Stimulated activated CD8-positive, alpha-beta memory T cell treated with anti-CD3 and anti-CD28 coated beads, Interleukin-15, amount 100 ng/mL, for 24 hours (primary cell): Measurements from ENCODE around the gene BRD3OS.
A peak's percentile ranks its signal among the peaks of the same experiment; 100 is the strongest.

Experiments
- DNase-seq: peaks from one replicate; pipeline ENCODE4 v3.0.0-alpha.2; 2020; ENCODE audit warnings: low read depth

Gene BRD3OS, protein sequence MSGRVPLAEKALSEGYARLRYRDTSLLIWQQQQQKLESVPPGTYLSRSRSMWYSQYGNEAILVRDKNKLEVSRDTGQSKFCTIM

DNA sequence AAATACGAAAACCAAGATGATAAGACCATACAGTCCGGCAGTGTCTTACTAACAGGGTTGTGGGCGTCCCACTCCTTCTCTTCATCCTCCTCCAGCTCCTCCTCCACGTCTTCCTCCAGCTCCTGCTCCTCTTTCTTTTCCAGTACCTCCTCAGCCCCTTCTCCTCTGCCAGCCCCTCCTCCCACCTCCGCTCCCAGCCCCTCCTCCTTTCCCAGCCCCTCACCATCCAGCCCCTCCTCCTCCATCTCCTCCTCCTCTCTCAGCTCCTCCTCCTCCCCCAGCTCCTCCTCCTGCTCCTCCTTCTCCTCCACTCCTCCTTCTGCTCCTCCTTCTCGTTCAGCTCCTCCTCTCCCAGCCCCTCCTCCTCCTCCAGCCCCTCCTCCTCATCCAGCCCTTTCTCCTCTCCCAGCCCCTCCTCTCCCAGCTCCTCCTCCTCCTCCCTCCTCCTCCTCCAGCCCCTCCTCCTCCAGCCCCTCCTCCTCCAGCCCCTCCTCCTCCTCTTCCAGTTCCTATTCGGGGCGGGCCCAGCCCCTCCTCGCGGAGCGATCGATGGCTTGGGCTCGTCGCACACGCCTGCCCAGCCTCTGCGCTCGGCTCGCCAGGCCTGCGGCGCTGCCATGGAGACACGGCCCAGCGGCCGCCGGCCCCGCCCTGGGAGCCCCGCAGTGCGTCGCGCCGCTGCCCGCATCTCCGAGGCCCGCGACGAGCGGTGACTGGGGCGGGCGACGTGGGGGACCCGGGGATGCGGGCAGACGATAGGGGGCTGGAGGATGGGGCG lies at the start of gene BRD3OS:
BRD3OS (plus strand) TSS at position 654 of the 778 bp plus-strand sequence. CDS start 1,267 bp downstream, outside the sequence.
- peak; percentile 68 for DNase-seq

DNA sequence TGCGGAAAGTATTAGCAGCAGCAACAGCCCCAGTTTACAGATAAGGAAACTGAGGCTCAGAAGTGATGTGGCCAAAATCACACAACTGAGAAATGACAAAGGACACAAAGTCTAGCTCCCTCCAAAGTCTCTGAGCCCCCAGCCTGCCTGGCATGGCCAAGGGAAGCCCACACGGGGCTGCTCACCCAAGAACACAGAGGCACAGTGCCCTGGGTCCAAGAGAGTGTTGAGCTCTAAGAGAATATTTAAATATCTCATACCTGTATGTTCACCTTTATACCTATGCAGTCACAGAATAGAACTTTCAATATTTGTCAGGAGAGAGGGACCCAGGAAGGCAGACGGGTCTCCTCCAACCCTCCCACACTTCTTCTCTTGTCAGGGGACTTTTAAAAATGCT lies 49.8 kb upstream of the BRD3OS start:
- DNase-seq: no peak

DNA sequence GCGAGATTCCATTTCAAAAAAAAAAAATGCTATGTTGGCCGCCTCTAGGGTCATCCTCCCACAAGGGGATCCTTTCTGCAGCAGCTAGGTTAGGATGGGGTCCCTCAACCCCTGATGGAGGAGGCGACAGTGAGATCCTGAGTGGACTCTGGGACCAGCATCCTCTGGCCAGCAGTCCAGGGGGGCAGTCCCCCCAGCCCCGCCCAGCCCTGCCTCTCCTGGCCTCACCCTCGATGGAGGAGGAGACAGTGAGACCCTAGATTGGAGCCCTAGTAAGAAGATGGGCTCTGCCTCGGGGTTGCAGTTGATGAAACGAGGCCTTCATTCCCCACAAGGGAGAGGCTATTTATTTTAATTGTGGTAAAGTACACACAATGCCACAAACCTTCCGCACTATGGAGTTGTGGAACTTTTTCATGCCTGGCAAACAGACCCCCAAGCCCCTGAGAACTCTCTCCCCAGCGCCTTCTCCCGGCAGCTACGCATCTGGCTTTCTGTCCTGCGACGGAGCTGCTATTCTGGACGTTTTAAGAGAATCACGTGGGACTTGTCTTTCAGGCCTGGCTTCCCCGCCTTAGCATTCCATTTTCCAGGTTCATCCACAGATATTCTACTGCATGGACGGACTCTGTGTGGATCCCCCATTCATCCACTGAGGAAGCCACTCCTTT lies 49.0 kb upstream of the BRD3OS start:
- no peak for DNase-seq

DNA sequence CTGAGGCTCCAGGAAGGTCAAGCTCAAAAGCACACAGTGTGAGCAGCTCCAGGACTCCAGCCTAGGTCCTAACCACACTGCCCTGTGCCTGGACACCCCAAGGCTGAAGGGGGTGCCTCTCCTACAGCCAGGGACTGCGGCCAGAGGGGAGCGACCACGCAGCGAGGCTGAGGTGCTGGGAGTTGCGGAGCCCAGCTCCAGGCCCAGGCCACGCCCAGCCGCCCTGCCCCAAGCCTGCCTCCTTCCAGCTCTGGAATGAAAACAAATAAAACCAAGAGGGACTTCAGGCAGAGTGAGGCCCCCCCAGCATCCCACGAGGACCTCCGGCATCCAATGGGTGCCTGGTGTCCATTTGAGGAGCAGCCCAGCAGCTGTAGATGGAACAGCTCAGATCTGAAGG lies 48.4 kb upstream of the BRD3OS start:
- DNase-seq: no peak

DNA sequence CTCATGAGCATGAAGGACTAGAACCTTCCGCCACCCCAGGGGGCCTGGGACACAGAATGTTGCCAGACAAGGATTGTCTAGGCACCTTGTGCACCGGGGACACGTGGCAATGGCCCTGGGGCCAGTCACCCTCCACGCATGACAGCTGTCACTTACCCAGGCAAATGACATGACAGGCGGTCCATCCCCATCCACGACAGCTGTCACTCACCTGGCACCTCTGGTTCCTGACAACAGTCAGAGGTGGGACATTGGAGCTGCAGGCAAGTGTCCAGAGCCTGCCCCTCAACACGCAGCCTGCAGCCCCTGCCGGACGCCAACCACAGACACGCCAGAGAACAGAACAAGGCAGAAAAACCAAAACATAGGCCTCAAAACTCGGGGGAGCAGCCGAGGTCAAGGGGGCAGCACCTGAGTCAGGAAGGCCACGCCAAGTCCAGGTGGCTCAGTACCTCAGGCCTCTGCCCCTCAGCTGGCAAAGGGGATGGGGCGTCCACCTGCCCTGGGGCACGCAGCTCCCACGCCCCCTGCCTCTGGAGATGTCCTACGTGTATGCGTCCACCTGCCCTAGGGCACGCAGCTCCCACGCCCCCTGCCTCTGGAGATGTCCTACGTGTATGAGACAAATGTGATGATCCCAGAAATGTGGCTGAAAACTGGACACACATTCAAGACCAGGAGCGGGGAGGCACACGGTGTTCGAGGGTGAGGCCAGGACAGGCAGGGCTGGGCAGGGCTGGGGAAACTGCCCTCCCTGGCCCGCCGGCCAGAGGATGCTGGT lies 47.7 kb upstream of the BRD3OS start:
- DNase-seq: no peak

DNA sequence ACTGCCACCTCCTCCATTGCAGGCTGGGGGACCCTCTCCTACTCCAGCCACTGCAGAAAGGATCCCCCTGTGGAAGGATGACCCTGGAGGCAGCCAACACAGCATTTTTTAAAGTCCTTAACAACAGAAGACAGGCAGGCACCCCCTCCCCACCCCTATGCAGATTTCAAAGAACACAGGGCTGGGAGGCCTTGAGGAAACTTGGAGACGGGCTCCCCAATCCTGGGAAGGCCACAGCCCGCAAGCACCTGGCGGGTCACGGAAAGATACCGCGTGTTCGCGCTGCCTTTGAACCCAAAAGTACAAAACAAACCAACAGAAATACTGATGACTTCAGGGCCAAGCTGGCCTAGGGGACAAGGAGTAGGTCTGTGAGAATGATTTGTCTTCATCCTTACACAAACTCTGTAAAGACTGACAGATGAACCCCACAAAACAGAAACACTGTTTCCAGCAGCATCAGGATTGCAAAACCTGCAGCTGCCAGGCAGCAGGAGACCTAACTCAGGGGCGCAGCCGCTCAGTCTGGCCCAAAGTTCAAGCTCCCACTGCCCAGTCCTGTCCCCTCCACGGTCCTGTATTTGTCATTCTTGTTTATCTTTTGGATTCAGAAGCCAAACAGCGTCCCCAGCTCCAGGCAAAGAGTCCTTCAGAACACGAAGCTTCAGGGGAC lies 46.9 kb upstream of the BRD3OS start:
- no peak for DNase-seq

DNA sequence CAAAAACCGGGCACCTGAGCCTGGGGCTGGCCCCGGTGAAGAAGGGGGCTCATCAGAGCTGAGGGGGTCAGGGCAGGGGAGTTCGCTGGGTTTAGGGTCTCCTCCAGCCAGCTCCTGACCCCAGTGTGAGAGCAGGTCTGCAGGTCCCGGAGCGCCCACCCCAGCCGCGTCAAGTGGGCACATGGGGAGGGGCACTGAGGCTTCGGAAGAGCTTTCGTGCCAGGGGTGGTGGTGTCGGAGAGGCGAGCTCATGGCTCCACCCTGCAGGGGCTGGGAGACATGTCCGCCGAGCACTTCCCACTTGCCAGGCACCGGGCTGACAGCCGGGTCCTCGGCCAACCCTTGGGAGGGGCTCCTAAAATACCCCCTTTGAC lies 46.4 kb upstream of the BRD3OS start:
- DNase-seq: no peak

DNA sequence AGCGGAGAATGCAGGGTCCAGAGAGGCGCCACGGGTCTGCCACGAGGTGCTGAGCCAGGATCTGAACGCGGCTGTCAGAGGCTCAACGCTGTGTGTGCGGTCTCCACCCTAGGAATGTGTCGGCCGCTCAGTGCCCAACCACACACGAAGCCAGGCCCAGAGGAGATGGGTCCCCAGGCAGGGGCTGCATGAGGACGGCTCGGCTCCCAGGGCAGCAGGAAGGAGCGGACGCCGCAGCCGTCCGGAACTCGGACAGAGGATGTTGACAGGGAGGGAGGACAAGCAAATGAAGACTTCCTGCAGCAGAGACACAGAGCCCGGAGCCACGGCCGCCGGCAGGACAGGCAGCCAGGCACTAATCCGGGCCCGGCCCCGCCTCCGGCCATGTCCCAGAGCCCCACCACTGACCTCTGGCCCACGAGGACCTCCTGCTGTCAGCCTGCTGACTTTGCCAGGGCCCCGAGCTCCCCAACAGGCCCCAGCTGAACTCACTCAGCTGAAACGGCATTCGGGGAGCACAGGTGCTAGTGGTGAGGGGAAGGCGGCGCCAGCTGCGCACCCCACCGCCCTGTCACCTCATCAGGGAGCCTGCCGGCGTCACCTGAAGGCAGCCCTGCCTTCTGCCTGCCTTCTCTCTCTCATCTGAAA lies 45.9 kb upstream of the BRD3OS start:
- DNase-seq: no peak

DNA sequence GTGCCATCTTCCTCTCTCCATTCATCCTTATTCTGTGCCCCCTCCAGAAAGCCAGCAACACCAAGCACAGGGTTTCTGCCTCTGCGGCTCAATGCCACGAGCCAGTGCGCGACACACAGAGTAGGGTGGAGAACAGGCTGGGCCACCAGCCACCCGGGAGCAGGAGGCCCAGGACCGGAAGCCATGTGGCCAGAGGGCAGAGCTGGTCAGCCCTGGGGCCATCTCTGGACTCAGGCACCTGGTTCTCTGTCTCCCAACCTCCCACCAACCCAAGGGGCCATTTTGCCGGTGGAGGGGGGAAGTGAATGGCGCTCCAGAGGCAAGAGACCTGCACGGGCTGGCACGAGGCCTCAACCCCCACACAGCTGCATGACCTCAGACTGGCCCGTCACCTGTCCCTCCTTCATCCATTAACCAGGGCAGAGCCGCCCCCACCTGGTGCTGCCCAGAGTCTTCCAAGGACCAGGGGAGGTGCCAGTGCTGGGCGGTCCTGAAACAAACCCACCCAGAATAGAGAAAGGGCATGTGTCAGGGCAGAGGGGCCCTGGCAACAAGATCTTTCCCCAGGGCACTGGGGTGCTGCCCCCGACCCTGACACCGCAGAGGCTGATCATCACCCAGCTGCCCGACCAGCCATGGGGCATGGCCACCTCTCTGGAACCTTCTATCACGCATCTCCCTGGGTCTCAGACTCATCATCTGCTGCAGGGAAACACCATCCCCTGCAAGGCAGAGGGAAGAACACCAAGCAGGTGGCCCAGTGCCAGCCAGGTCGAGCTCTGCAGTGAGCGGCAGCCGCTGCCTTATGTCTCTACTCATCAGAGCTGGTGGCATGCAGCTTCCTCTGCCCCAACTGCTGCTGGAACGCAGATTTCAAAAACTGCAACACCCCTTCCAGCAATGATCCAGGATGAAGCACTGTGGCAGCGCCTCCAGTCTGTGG lies 45.1 kb upstream of the BRD3OS start:
- DNase-seq: no peak

DNA sequence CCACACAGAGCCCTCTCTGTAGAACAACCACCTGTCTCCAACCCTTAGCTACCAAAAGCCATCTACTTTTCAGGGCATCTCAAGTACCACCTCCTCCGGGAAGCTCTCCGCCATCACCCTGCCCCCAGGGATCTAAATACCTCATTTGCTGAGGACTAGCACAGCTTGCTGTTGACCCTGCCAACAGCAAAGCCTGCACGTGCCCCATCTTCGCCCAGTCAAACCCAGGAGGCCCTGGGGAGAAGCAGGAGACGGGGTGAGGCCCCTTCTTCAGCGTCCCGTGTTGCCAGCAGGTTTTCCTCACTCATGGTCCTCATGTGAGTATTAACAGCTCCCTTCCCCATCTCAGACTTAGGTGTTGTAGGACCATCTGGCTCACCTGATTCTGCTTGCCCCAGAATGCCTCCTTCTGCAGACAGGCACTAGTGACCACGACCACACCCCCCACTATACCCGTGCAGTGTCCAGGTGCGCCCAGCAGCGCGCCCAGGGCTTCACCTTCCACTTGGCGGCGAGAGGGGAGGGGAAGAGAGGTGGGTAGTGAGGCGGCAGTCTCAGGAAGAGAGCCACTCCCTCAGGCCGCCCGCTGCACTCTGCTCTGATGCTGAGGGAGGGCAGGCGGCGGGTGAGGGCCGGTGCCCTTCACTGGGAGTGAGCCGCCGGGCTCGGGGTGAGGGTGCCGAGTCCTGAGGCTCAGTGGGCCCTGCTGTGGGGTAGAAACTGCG lies 44.3 kb upstream of the BRD3OS start:
- no peak for DNase-seq

DNA sequence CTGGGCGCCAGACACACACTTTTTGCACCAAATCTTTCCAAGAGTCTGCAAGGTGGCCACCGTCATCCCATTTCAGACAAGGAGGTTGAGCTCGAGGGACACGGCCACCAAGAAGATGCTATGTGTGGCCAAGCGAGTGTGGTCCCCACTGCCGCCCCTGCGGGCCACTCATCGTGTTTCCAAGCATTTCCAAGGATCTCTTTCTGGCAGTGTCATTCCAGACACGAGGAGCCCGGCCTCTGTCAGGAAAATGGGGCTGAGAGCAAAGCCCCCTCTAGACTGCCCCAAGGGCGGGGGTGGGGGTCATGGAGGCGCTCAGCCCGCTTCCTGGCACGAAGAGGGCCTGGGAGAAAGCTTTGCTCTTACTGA lies 43.7 kb upstream of the BRD3OS start:
- DNase-seq: no peak

DNA sequence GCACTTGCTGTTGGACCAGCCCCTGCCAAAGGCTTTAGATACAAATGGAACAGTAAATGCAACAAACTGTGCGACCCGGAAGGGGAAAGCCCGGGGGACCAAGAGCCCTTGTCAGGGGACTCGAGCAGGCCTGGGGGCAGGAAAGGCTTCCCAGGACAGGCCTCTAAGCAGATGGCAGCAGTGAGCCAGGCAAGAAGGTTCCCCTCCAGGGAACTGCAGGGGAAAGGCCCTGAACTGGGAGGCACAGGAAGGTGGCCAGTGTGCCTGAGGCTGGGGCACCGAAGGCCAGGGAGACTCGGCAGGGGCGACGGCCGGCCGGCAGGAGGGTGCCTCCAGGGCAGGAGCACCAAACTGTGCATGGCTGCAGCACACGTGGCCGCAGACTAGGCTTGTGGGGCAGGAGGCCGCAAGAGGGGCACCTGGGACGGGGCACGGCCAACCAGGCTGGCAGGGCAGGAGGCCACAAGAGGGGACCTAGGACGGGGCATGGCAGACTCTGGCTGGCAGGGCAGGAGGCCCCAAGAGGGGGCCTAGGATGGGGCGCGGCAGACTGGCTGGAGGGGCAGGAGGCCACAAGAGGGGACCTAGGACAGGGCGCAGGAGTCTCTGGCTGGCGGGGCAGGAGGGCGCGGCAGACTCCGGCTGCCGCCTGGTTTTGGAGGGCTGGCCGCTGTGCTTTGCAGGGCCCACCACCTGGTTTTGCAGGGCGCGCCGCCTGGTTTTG lies 43.2 kb upstream of the BRD3OS start:
- DNase-seq: no peak

DNA sequence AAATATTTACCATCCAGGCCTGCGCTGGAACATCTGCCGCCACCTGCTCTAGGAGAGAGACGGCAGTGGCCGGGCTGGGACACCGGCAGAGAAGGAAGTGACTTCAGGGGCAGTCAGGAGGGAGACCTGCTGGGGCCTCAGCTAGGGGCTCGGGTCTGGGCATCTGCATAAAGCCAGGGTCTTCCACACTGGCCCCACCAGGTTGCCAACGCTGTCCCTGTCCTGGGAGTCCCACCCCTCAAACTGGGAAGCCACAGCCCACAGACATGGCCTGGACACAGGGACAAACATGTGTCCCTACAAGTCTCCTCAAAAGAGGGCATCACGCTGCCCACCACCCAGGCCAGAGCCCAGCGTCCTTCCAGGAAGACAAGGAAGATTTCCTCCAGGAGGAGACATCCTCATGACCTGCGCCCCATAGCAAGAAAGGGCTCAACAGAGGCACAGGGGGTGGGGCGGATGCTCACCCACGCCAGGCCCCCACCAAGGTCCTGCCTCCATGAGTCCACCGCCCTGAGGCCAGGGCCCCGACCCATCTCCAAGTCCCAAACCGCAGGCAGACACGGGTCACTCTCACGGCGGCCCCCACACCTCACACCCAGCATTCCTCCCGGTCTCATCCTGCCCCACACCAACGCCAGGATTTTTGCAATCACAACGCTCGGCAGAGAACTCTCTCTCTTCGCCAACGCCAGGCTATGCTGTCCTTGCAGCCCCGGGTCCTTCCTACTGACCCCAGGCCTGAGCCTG lies 42.1 kb upstream of the BRD3OS start:
- no peak for DNase-seq

DNA sequence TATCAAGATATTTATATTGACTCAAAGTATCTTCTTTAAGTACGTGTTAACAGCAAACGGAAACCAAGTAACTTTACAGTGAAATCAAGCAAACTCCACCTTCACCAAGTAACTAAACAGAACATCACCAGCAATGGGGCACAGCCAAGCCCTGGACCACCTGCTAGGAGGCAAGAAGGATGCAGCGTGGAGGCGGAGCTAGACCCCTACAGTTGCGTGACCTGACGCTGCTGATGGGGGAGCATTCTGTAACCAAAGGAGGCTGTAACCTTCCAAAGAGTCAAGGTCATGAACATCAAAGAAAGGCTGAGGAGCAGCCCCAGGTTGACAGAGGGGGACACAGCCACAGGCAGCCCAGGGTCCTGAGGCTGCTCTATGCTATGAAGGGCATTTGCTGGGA lies 39.2 kb upstream of the BRD3OS start:
- no peak for DNase-seq

DNA sequence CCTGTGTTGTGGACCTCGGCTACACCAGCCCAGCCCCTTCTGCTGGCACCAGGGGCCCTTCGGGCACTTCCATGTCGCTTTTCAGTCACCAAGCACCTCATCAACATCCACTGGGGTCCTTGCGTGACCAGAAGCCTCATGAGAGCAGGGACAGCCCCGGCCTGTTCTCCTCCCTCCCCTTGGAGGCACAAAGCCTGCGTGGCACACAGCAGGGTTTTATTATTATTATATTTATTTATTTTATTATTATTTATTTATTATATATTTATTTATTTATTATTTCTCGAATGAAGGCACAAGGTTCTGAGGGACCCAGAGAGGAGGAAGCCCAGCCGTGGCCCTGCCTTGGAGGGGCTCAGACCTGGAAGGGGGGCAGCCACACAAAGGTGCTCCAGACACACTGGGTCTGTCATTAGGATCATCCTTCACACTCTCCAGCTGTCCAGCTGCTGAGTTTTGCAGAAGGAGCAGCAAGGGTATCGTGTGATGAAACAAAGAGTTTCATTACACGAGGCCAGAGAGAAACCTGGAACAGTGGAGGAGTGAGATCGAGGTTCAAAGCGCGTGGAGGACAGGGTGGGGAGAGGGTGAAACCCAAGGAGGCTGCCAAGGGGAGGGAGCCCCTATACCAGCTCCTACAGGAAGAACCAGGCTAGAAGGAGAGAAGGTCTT lies 38.4 kb upstream of the BRD3OS start:
- no peak for DNase-seq

DNA sequence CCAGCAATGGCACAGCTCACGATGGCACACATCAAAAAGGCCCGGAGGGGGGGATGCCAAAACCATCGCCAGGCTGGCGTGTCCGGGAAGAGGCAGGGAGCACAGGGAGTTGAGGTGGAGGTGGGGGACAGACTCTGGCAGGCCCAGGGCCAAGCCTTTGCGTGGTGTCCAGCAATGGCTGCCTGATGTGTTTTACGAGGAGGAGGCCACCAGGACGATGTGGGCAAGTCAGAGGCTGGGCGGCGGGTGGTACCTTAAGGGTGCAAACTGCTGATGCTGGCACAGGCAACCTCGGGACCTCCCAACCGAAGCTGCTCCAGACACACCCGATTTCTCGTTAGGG lies 37.9 kb upstream of the BRD3OS start:
- no peak for DNase-seq

DNA sequence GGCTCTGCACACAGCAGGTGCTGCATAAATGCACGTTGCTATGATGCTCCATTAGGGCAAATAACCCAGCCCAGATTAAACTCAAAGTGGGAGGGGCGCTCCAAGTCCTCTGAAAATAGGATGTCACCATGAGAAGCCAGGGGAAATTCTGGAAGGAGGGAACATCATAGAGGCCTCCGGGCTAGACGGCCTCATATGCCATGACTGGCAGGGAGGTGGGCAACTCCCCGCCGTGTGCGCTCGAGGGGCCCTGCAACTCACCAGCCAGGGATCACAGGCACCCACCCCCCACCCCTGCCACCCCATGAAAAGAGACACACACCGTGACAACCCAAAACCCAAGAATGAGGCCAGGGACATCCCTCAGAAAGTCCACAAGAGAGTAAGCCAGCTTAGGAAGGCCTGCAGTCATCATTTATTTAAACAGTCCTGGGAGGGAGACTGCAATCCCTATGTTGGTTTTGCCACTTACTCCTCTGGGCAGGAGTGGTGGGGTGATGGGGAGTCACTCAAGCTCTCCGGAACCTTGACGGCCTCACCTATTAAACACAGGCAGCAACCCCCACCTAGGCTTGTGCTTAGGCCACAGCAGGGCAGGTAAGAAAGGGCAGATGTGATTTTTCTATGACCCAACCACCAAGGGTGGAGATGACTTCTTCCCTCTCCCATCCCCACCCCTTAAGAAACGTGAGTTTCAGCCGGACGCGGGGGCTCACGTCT lies 37.2 kb upstream of the BRD3OS start:
- DNase-seq: no peak
